GM18519 (cell line): ENCODE results near the gene SPTLC1.

ENCODE experiments used
- ATAC-seq: cut with Tn5 transposase; IDR thresholded peaks from one replicate; pipeline ENCODE4 v1.9.1; 2021; ENCODE audit warnings: mild to moderate bottlenecking, moderate library complexity; ENCODE audit not compliant: unreplicated experiment, low FRiP score

Gene SPTLC1

DNA sequence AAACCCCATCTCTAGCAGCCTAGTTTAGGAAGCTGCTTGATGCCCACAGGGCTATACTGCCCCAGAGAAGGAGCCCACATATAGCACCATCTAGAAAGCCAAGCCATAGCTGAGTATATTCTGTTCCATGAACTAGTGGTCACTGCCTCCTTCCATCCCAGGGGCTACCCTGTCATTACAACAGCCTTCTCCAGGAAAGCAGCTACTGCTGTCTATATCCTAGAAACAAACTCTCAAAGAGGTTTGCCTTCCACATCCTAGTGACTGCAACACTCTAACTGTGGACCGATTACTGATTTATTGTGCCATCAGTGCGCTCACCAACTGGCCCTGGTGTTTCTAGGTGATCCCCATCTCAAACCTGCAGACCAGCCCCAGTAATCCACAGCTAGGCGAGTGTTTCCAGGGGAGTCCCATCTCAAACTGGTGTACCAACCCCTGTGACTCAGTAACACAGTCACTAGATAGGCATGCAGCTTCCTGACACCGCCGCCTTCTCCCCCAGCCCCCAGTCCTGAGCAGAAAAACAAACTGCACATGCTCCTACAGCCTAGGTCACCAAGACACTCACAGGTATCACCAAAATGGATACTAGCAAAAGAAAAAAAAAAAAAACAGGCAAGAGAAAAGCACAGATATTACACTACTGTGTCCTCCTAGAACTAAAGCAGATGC is 14.8 kb downstream of the SPTLC1 start:
- ATAC-seq, result no peak

DNA sequence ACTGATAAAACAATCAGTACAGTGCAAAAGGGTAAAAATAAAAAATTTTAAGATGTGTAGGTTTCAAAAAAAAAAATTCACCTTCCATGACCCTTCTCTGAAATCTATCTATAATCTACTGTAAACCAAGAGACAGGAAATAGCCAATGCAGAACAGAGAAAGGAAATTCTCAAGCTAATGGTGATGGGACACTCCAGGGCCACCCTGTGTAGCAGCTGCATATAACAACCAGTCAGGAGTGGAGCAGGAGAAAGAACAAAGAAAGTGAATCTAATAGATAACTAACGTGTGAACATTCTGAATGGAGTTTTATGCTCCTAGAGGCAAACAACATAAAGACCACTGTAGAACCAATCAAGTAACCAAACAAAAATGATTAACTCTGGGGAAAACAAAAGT is 16.6 kb downstream of the SPTLC1 start:
- ATAC-seq, result no peak

DNA sequence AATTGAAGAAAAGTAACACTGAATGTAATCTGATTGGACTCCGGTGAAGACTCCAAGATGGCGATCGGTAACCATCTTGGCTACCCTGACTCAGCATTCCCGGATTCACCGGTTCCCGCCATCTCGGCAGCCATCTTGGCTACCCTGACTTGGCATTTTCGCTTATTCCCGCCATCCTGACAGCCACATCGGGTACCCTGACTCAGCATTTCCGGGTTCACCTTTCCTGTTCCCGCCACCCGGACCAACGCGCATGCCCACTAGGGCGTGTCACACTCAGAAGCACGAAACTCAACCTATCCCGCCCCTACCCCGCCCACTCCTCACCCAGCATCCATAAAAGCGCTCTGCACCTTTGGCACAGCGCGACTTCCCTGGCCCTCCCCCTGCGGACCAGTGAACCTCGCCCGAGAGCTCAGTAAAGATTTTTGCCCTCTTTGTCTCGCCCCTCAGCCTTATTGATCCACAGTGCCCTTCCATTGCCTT is 17.2 kb downstream of the SPTLC1 start:
- no peak for ATAC-seq

DNA sequence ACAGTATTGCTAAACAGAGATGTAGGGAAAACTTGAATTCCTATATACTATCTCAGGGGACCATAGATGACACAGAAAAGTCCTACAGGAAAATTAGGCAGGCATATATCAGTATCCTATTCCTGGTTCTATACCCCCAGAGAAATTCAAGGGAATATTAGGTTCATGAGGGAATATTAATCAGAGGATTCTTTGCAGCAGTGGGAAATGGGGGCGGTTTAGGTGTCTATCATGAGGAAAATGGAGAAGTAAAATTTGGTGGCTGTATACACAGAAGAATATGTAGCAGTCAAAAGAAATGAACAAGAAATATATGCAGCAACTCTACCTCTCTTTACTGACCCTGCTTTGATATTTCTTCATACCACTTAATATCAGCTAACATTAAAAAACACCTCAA is 20.0 kb downstream of the SPTLC1 start:
- ATAC-seq, result no peak

- ATAC-seq, result no peak
These were observed 20.6 kb downstream of the SPTLC1 start for GRCh38 chr9:92094655-92095054.

DNA sequence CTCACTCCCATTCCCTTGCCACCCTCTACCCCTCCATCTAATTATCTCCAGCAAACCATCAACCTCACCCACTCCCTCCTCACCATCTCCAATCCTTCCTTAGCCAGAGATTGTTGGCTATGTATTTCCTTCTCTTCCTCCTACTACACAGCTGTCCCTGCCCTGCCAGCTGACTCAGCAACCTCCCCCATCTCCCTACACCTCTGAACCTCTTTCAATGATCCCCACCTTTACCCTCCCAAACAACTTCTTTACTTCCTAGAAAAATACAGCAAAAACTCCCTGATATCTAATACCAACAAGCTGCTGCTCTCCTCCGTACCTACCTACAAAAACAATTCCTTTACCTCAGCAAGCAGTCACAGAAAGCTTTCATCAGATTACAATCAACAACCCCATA is 37.3 kb downstream of the SPTLC1 start:
- no peak for ATAC-seq

- ATAC-seq, result no peak
These were observed 43.6 kb downstream of the SPTLC1 start for GRCh38 chr9:92071634-92072033.

- no peak for ATAC-seq
These were observed 49.0 kb downstream of the SPTLC1 start for GRCh38 chr9:92066168-92066567.

- no peak for ATAC-seq
These were observed 50.5 kb downstream of the SPTLC1 start for GRCh38 chr9:92064711-92065110.

GRCh38 chr9:92061184-92061583 is 54.0 kb downstream of the SPTLC1 start:
- ATAC-seq, result no peak

DNA sequence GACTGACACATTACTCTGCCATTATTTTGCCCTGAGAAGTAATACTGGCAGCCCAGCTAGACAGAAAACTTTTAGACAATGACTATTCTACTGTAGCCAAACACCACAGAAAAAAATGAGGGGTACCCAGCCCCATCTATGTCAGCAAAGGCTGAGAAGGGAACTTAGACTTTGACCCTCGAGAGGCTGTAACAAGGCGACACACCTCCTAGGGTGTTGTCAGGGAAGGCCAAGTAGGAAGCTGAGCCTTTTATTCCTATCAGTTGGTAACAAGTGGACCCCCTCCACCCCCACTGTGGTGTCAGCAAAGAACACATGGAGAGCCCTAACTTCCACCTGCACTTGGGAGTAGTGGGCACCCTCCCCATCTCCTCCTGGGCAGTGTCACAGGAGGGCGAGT is 55.6 kb downstream of the SPTLC1 start:
- no peak for ATAC-seq

DNA sequence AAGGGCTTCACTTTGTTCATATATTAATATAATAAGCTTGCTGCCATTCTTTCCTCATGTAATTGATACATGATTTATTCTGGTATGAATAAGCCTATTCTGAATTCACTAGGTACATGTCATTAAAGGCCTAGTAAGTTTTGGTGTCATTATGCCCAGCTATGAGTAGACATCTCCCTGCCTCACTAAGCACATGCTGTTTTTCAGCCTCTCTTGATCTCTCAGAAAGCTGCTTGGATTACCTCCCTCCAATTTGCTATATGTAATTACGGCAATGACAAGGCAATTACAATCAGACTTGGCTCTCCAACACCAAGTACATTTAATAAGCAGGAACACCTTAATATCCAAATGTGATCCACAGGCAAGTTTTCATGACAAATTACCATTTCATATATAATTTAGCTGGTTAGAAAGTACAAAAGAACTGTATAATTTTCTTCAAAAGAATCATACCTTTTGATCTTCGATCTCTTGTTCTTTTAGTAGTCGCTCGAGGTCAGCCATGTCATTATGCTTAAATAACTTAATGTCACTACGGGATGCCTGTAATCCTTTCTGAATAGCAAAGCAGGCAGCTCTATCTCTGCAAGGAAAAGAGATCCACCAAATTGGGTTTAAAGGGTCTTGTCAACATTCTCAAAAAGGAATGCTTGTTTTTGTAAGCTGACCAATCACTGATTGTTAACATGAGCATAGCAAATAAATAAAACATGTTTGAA is 56.3 kb downstream of the SPTLC1 start:
- no peak for ATAC-seq

- ATAC-seq, result no peak
These were observed 57.2 kb downstream of the SPTLC1 start for GRCh38 chr9:92058026-92058425.

DNA sequence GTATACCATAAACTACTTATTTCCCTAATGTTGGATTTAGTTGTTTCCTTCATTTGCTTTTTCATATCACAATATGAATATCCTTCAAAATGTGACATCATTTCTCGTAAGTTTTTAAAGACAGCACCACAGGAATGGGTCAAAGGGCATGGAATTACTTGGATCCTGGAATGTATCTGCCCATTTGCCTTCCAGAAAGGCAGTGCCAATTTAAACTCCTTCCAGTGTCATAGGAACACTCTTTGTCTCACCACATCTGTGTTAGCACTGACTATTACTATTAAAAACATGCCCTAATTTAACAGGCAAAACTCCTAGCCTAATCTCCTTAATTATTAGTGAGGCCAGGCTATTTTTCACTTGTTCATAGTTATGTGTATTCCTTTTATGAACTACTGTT is 58.0 kb downstream of the SPTLC1 start:
- ATAC-seq, result no peak

DNA sequence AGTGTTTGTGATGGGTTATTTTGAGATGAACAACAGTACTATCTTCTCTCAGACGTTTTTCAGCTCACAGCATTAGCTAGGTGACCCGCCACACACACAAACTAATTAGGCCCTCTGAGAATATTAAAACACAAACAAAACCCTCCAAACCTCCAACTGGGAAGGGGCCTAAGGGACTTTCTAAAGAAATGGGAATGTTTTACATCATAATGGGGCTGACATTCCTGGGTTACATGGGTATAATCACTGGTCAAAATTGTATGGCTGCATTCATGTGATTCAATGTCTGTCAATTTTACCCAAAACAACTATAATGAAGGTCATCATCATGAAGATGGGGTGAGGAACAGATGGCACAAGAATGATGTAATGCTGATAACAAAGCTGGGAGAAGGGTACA is 59.6 kb downstream of the SPTLC1 start:
- ATAC-seq, result no peak

GRCh38 chr9:92048924-92049625 is 66.1 kb downstream of the SPTLC1 start:
- no peak for ATAC-seq

GRCh38 chr9:92047500-92047899 is 67.7 kb downstream of the SPTLC1 start:
- ATAC-seq, result no peak

DNA sequence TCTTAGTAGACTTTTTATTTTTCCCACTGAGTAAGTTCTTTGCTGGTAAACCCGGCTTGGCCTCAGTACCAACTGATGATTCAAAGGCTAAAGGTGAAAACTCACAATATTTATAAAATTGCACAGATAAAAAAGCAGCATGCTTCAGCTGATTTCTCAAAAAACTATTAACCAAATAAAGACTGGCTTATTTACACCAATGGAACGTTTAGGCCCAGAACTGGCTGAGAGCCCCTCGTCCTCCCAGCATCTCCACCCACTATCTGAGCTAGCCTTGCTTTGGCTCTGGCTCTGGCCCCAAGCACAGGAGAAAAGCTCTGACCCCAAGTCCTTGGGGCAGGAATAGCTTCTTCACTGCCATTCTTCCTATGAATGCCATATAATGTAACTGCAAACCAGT is 68.5 kb downstream of the SPTLC1 start:
- ATAC-seq, result no peak

DNA sequence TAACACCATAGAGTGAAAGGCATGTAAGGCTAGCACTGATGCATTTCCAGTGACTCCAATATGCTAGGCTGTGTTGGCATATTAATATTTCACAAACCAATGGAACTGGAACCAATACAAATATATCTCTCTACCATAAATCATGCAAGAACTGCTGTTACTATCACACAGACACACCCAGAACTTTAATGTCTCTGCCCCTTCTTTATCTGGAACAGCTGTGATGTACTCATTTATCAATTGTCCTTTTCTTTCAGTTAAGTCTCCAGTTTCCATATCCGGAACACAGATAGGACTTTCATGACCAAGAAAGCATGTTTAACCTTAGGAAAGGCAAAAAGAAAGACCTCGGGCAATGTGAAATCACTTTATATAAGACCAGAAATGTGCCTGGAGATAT is 70.3 kb downstream of the SPTLC1 start:
- no peak for ATAC-seq

DNA sequence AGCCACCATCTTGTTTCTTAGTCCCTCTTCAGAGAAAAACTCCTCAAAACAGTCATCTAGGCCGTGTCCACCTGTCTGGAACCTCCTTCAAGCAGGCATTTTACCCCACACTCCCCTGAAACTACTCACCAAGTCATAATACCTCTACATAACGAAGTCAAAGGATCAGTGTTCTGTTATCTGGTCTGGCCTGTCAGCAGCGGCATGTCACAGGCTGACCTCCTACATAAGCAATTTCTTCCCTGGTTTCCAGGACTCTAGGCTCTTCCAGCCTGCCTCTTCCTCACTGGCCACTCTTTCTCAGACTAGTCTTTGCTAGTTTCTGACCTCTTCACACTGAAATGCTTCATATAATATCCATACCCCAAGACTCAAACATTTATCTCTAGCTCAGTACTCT is 72.2 kb downstream of the SPTLC1 start:
- no peak for ATAC-seq

DNA sequence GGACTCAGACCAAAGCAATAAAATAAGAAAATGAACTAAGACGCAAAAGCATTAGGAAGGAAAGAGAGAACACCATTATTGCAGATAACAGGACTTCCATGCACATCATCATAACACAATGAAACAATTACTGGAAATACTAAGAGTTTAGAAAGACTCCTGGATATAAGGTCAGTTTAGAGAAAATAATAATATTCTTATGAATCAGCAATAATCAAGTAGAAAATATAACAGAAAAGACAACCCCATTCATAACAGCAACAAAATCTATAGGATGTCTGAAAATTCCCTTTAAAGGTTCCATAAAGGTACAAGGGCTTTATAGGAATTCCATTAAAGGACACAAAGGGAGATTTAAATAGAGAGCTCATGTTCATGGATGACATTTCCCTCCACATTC is 73.0 kb downstream of the SPTLC1 start:
- ATAC-seq, result no peak

- no peak for ATAC-seq
These were observed 78.5 kb downstream of the SPTLC1 start for GRCh38 chr9:92036756-92037155.
